ENCODE results near the gene SRCIN1. TPM values are rescaled to one million over a fixed set of nuclear protein-coding genes. Genes with fewer than 3 reads are reported as not detected.

Gene SRCIN1
- polyA plus RNA-seq, 1 experiment, result not detected

GRCh38 chr17:38596651-38597050 is 9.1 kb downstream of the SRCIN1 start:
- CTCF ChIA-PET, result interaction anchor here (1.0 to 1.8 kb wide), 2 partner anchors 12 to 38 kb away, joined by 3 to 8 read pairs (median 5); no protein-coding TSS in a partner anchor
- TF ChIP-seq CTCF (IDR thresholded peaks at IDR 0.05; ENCODE audit: low read depth, low read length), result no peak
- no peaks in the 10 kb centered on the region for H3K9me3 ChIP-seq (ENCODE audit: control insufficient read depth, insufficient read depth, low read length)
- POLR2A ChIA-PET, result no interaction called here
- H3K4me3 ChIP-seq (ENCODE audit: low read depth, low read length), result no peak overlapping the region
- DNase-seq (ENCODE audit: low read depth, low spot score), result no peak
- peaks cover 89% of the 10 kb centered on the region for H3K27me3 ChIP-seq (ENCODE audit: control insufficient read depth, insufficient read depth, low read length)
- no peak overlapping the region for H3K27ac ChIP-seq (ENCODE audit: low read depth, low read length)

GRCh38 chr17:38595892-38596291 is 9.9 kb downstream of the SRCIN1 start:
- Histone ChIP-seq H3K27ac (ENCODE audit: low read depth, low read length) (no peak overlapping the region), H3K4me3 (ENCODE audit: low read depth, low read length) (no peak overlapping the region), H3K27me3 (ENCODE audit: control insufficient read depth, insufficient read depth, low read length) (peaks cover 86% of the 10 kb centered on the region), H3K9me3 (ENCODE audit: control insufficient read depth, insufficient read depth, low read length) (no peaks in the 10 kb centered on the region)
- DNase-seq (ENCODE audit: low read depth, low spot score), result no peak
- ChIA-PET POLR2A (no interaction called here), CTCF (interaction anchor here (1.0 to 1.8 kb wide), 2 partner anchors 12 to 38 kb away, joined by 3 to 8 read pairs; no protein-coding TSS in a partner anchor)
- TF ChIP-seq CTCF (IDR thresholded peaks at IDR 0.05; ENCODE audit: low read depth, low read length), result no peak

GRCh38 chr17:38594152-38594551 is 11.6 kb downstream of the SRCIN1 start:
- ChIA-PET POLR2A (no interaction called here), CTCF (interaction anchor here (1.2 to 1.6 kb wide), 2 partner anchors 36 to 85 kb away, joined by 4 to 5 read pairs; no protein-coding TSS in a partner anchor)
- TF ChIP-seq CTCF (IDR thresholded peaks at IDR 0.05; ENCODE audit: low read depth, low read length), result no peak
- DNase-seq (ENCODE audit: low read depth, low spot score), result no peak
- peaks cover 86% of the 10 kb centered on the region for H3K27me3 ChIP-seq (ENCODE audit: control insufficient read depth, insufficient read depth, low read length)
- no peaks in the 10 kb centered on the region for H3K9me3 ChIP-seq (ENCODE audit: control insufficient read depth, insufficient read depth, low read length)
- no peak overlapping the region for H3K27ac ChIP-seq (ENCODE audit: low read depth, low read length)
- H3K4me3 ChIP-seq (ENCODE audit: low read depth, low read length), result no peak overlapping the region

GRCh38 chr17:38592487-38592886 is 13.3 kb downstream of the SRCIN1 start:
- Histone ChIP-seq H3K9me3 (ENCODE audit: control insufficient read depth, insufficient read depth, low read length) (no peaks in the 10 kb centered on the region), H3K27ac (ENCODE audit: low read depth, low read length) (no peak overlapping the region), H3K27me3 (ENCODE audit: control insufficient read depth, insufficient read depth, low read length) (peaks cover 89% of the 10 kb centered on the region), H3K4me3 (ENCODE audit: low read depth, low read length) (no peak overlapping the region)
- no peak for DNase-seq (ENCODE audit: low read depth, low spot score)
- ChIA-PET CTCF (no interaction called here), POLR2A (no interaction called here)
- no peak for TF ChIP-seq CTCF (IDR thresholded peaks at IDR 0.05; ENCODE audit: low read depth, low read length)

- POLR2A ChIA-PET, result no interaction called here
- no peak for DNase-seq (ENCODE audit: low read depth, low spot score)
- no peak overlapping the region for H3K27ac ChIP-seq (ENCODE audit: low read depth, low read length)
- CTCF ChIA-PET, result no interaction called here
- H3K27me3 ChIP-seq (ENCODE audit: control insufficient read depth, insufficient read depth, low read length), result peaks cover 90% of the 10 kb centered on the region
- H3K9me3 ChIP-seq (ENCODE audit: control insufficient read depth, insufficient read depth, low read length), result no peaks in the 10 kb centered on the region
- H3K4me3 ChIP-seq (ENCODE audit: low read depth, low read length), result no peak overlapping the region
- no peak for TF ChIP-seq CTCF (IDR thresholded peaks at IDR 0.05; ENCODE audit: low read depth, low read length)
Observed at GRCh38 chr17:38591759-38592241, 14.0 kb downstream of the SRCIN1 start.

All from AG04450 (cell line).